HCT116 (cell line): Measurements from ENCODE around the gene CTRB2. TPM values are rescaled to one million over a fixed set of nuclear protein-coding genes. Genes with fewer than 3 reads are reported as not detected.

Source experiments
- ATAC-seq: fragments of 200-7000 bp; cut with Tn5 transposase; 2 replicates; pipeline ENCODE4 v1.9.1; 2020; ENCODE audit warnings: mild to moderate bottlenecking, moderate library complexity
- BruUV-seq: library from RNA; stranded (reverse); fragments of 400-500 nt; replicated peaks from 2 replicates; lab custom pipeline; 2021; lab: Mats Ljungman, UMichigan
- CTCF ChIA-PET: fragments of 300-600 bp; sonication (Branson Sonifier 250); formaldehyde crosslinking; loops from one replicate; lab custom pipeline; 2021; ENCODE audit warnings: antibody characterized with exemption; lab: Charles Lee
- POLR2A ChIA-PET: fragments of 300-600, 350-600 bp; sonication (Branson Sonifier 250); formaldehyde crosslinking; loops from one replicate; lab custom pipeline; 2021; ENCODE audit warnings: antibody characterized with exemption; lab: Charles Lee
- RAD21 ChIA-PET, 2 experiments: fragments of 300-600 bp; sonication (Branson Sonifier 250); formaldehyde crosslinking; loops; one replicate each; lab custom pipeline; 2023; ENCODE audit warnings: low total read pairs in 2 of 2; ENCODE audit not compliant: uncharacterized antibody in 2 of 2, unreplicated experiment in 2 of 2, low non-redundant PET in 1 of 2; lab: Charles Lee
- DNase-seq: peaks from one replicate; pipeline ENCODE4 v3.0.0-alpha.2; 2010; ENCODE audit warnings: low read depth, low spot score
- H2AFZ ChIP-seq: fragments of 200-600 bp; shearing (Covaris generic), sonication (generic); 2 replicates; pipeline ENCODE4 v1.6.1; 2017; ENCODE audit warnings: low read depth, mixed run types, mixed read lengths, antibody characterized with exemption, low read length; ENCODE audit not compliant: poor library complexity, severe bottlenecking
- H3K27ac ChIP-seq: 2 replicates; pipeline ENCODE4 v1.5.1; 2012; ENCODE audit warnings: low read depth, low read length
- H3K27me3 ChIP-seq: fragments of 200-600 bp; sonication (generic); 2 replicates; pipeline ENCODE4 v1.6.1; 2016; ENCODE audit warnings: mixed run types, low read length, mixed read lengths; ENCODE audit not compliant: insufficient read depth
- H3K36me3 ChIP-seq, 2 experiments: fragments of 200-500 bp in 1 of 2; fragments of 200-600 bp in 1 of 2; sonication (Bioruptor generic) in 1 of 2; sonication (generic) in 1 of 2; 2 replicates each; pipeline versions ENCODE4 v1.5.1 to v1.6.1; 2014 to 2016; ENCODE audit warnings: low read length in 2 of 2, inconsistent platforms in 1 of 2, mixed read lengths in 1 of 2, mixed run types in 1 of 2; ENCODE audit not compliant: insufficient read depth in 2 of 2, control insufficient read depth in 1 of 2
- H3K4me1 ChIP-seq, 2 experiments: fragments of 200-600 bp in 1 of 2; sonication (generic) in 1 of 2; 2 replicates each; pipeline versions ENCODE4 v1.5.1 to v1.6.1; 2012 to 2017; ENCODE audit warnings: low read length in 2 of 2, inconsistent platforms in 1 of 2, mild to moderate bottlenecking in 1 of 2, mixed read lengths in 1 of 2, mixed run types in 1 of 2, moderate library complexity in 1 of 2; ENCODE audit not compliant: insufficient read depth in 2 of 2, control insufficient read depth in 1 of 2
- H3K4me2 ChIP-seq: fragments of 200-600 bp; sonication (generic); 2 replicates; pipeline ENCODE4 v1.6.1; 2017; ENCODE audit warnings: mixed run types, low read length, mixed read lengths
- H3K4me3 ChIP-seq, 2 experiments: fragments of 200-600 bp in 1 of 2; sonication (generic) in 1 of 2; replicated peaks in 1 of 2; 2 replicates each; pipeline ENCODE4 v1.5.1; 2011 to 2016; ENCODE audit warnings: low read length in 2 of 2, control low read depth in 1 of 2, low read depth in 1 of 2, mild to moderate bottlenecking in 1 of 2, mixed read lengths in 1 of 2, mixed run types in 1 of 2
- H3K79me2 ChIP-seq: fragments of 200-600 bp; sonication (generic); 2 replicates; pipeline ENCODE4 v1.6.1; 2017; ENCODE audit warnings: mild to moderate bottlenecking, mixed run types, low read length, moderate library complexity, mixed read lengths; ENCODE audit not compliant: insufficient read depth
- H3K9ac ChIP-seq: fragments of 200-600 bp; sonication (generic); 2 replicates; pipeline ENCODE4 v1.6.1; 2016; ENCODE audit warnings: low read length, mixed read lengths
- H3K9me2 ChIP-seq: fragments of 200-600 bp; sonication (generic), shearing (Covaris generic); 2 replicates; pipeline ENCODE4 v1.6.1; 2017; ENCODE audit warnings: mixed run types, mild to moderate bottlenecking, moderate library complexity; ENCODE audit not compliant: insufficient read depth
- H3K9me3 ChIP-seq, 2 experiments: fragments of 200-500 bp in 1 of 2; fragments of 200-600 bp in 1 of 2; sonication (Bioruptor generic) in 1 of 2; sonication (generic) in 1 of 2; 2 replicates each; pipeline ENCODE4 v1.6.1; 2014 to 2017; ENCODE audit warnings: low read length in 2 of 2, mixed read lengths in 2 of 2, inconsistent platforms in 1 of 2, low read depth in 1 of 2, mild to moderate bottlenecking in 1 of 2, mixed run types in 1 of 2, moderate library complexity in 1 of 2; ENCODE audit not compliant: control insufficient read depth in 1 of 2, insufficient read depth in 1 of 2
- H4K20me1 ChIP-seq: fragments of 200-600 bp; sonication (generic), shearing (Covaris generic); 2 replicates; pipeline ENCODE4 v1.6.1; 2017; ENCODE audit warnings: mixed run types, mild to moderate bottlenecking, moderate library complexity; ENCODE audit not compliant: insufficient read depth
- CBX3 ChIP-seq: IDR thresholded peaks from 2 replicates; pipeline ENCODE4 v1.6.1; 2012; ENCODE audit warnings: low read depth
- CEBPB ChIP-seq: IDR thresholded peaks from 2 replicates; pipeline ENCODE4 v1.6.1; 2012; ENCODE audit warnings: low read depth
- CTCF ChIP-seq, 3 experiments: fragments of 200-600 bp in 1 of 3; sonication (generic) in 1 of 3; IDR thresholded peaks in 2 of 3; conservative IDR thresholded peaks in 1 of 3; 2 replicates each; pipeline ENCODE4 v1.5.1; 2012 to 2017; ENCODE audit warnings: low read depth in 2 of 3, low read length in 2 of 3, antibody characterized with exemption in 1 of 3, borderline replicate concordance in 1 of 3, control low read depth in 1 of 3, mild to moderate bottlenecking in 1 of 3, mixed read lengths in 1 of 3, mixed run types in 1 of 3, moderate library complexity in 1 of 3; ENCODE audit not compliant: insufficient read depth in 1 of 3
- EGR1 ChIP-seq: IDR thresholded peaks from 2 replicates; pipeline ENCODE4 v1.6.1; 2012; ENCODE audit warnings: low read depth
- ELF1 ChIP-seq: IDR thresholded peaks from 2 replicates; pipeline ENCODE4 v1.6.1; 2012; ENCODE audit warnings: low read depth, borderline replicate concordance
- FOSL1 ChIP-seq: IDR thresholded peaks from 2 replicates; pipeline ENCODE4 v1.6.1; 2012; ENCODE audit warnings: low read depth
- MAX ChIP-seq: IDR thresholded peaks from 2 replicates; pipeline ENCODE4 v1.6.1; 2012
- POLR2AphosphoS5 ChIP-seq: IDR thresholded peaks from 2 replicates; pipeline ENCODE4 v1.6.1; 2011; ENCODE audit warnings: mild to moderate bottlenecking, low read depth, low read length, moderate library complexity
- RAD21 ChIP-seq: IDR thresholded peaks from 2 replicates; pipeline ENCODE4 v1.6.1; 2012; ENCODE audit warnings: low read depth, mild to moderate bottlenecking
- REST ChIP-seq: IDR thresholded peaks from 2 replicates; pipeline ENCODE4 v1.6.1; 2012; ENCODE audit warnings: low read depth
- SIN3A ChIP-seq: IDR thresholded peaks from 2 replicates; pipeline ENCODE4 v1.6.1; 2012; ENCODE audit warnings: low read depth
- SP1 ChIP-seq: IDR thresholded peaks from 2 replicates; pipeline ENCODE4 v1.6.1; 2012; ENCODE audit warnings: low read depth
- SRF ChIP-seq: IDR thresholded peaks from 2 replicates; pipeline ENCODE4 v1.6.1; 2012; ENCODE audit warnings: low read depth
- YY1 ChIP-seq: IDR thresholded peaks from 2 replicates; pipeline ENCODE4 v1.6.1; 2011; ENCODE audit warnings: low read length, low read depth, moderate library complexity, mild to moderate bottlenecking; ENCODE audit not compliant: insufficient replicate concordance; ENCODE audit errors: extremely low read depth
- ZBTB33 ChIP-seq: IDR thresholded peaks from 2 replicates; pipeline ENCODE4 v1.6.1; 2011; ENCODE audit warnings: mild to moderate bottlenecking, low read length, moderate library complexity; ENCODE audit not compliant: insufficient replicate concordance; ENCODE audit errors: extremely low read depth
- ZNF274 ChIP-seq: fragments of 200-500 bp; sonication (Bioruptor generic); IDR thresholded peaks from 2 replicates; pipeline ENCODE4 v1.6.1; 2014; ENCODE audit warnings: mild to moderate bottlenecking, low read depth, low read length, inconsistent platforms
- intact Hi-C: fragments of 100-400 bp; cut with micrococcal nuclease; formaldehyde crosslinking; loops from 2 replicates; pipeline ENCODE4 v1.10.0; 2022
- total RNA-seq: library from RNA; stranded (reverse); gene quantifications from one replicate; pipeline ENCODE4 v1.2.1, GENCODE V29; 2021; ENCODE audit not compliant: unreplicated experiment

The CTRB2 gene
- total RNA-seq, 1 experiment from 2014 or later, result 10.0 TPM

GRCh38 chr16:75160386-75160785 is 46.6 kb downstream of the CTRB2 start:
- POLR2A ChIA-PET, result no interaction called here
- BruUV-seq, result no TSS peak
- peaks cover 0 to 8% of the 10 kb centered on the region in 2 experiments; a peak in 2 of 4 replicates for H3K9me3 ChIP-seq
- CTCF ChIA-PET, result no interaction called here
- H3K9me2 ChIP-seq, result no peaks in the 10 kb centered on the region
- H3K27ac ChIP-seq, result no peak overlapping the region
- H2AFZ ChIP-seq, result no peak overlapping the region
- H3K4me3 ChIP-seq, result no peak overlapping the region
- no peak overlapping the region for H3K9ac ChIP-seq
- intact Hi-C loops, result no loop called here
- H4K20me1 ChIP-seq, result no peaks in the 10 kb centered on the region
- H3K4me1 ChIP-seq, result no peaks in the 10 kb centered on the region
- DNase-seq (no peak), ATAC-seq (no peak)
- H3K4me2 ChIP-seq, result no peak overlapping the region
- RAD21 ChIA-PET, result no interaction called here
- H3K36me3 ChIP-seq, result peaks cover 0 to 7% of the 10 kb centered on the region in 2 experiments; a peak in 2 of 4 replicates
- H3K79me2 ChIP-seq, result no peaks in the 10 kb centered on the region
- TF ChIP-seq EGR1, result no peak
- no peak for TF ChIP-seq RAD21
- no peak for TF ChIP-seq CBX3
- no peak for TF ChIP-seq YY1
- no peak for TF ChIP-seq FOSL1
- TF ChIP-seq ZBTB33, result no peak
- TF ChIP-seq ELF1, result no peak
- no peak for TF ChIP-seq SRF
- TF ChIP-seq SP1, result no peak
- TF ChIP-seq SIN3A, result no peak
- TF ChIP-seq CTCF (IDR thresholded peaks at IDR 0.05 in 2 of 3, conservative IDR thresholded peaks at IDR 0.05 in 1 of 3; ENCODE audit: borderline replicate concordance in 1 of 3, insufficient read depth in 1 of 3, low read depth in 2 of 3, low read length in 2 of 3), result no peak
- no peak for TF ChIP-seq CEBPB
- no peak for TF ChIP-seq POLR2AphosphoS5
- no peak for TF ChIP-seq REST
- no peak for TF ChIP-seq ZNF274
- no peak for TF ChIP-seq MAX
- H3K27me3 ChIP-seq, result no peaks in the 10 kb centered on the region
